PFSK-1 (cell line): ENCODE measurements around the gene SLC24A1.

ENCODE experiments used
- FOXP2 ChIP-seq: optimal IDR thresholded peaks from 2 replicates; pipeline ENCODE3; 2011; ENCODE audit warnings: borderline replicate concordance, control low read depth, inconsistent platforms; ENCODE audit not compliant: insufficient read depth; ENCODE audit errors: extremely low read length, extremely low read depth
- POLR2AphosphoS5 ChIP-seq: IDR thresholded peaks from 2 replicates; pipeline ENCODE4 v1.6.1; 2012; ENCODE audit warnings: low read depth, mild to moderate bottlenecking, control low read depth, low read length, moderate library complexity
- REST ChIP-seq, 2 experiments: IDR thresholded peaks; 2 replicates each; pipeline versions ENCODE4 v1.6.1 to v1.8.0; 2011 to 2012; ENCODE audit warnings: low read depth in 2 of 2, low read length in 2 of 2, control low read depth in 1 of 2, inconsistent platforms in 1 of 2, mild to moderate bottlenecking in 1 of 2, moderate library complexity in 1 of 2; ENCODE audit not compliant: insufficient read depth in 1 of 2
- SIN3A ChIP-seq: IDR thresholded peaks from 2 replicates; pipeline ENCODE4 v1.6.1; 2012; ENCODE audit warnings: mild to moderate bottlenecking, low read length, moderate library complexity, borderline replicate concordance; ENCODE audit not compliant: insufficient read depth
- TAF1 ChIP-seq: IDR thresholded peaks from 2 replicates; pipeline ENCODE4 v1.6.1; 2012; ENCODE audit warnings: low read length, control low read depth, borderline replicate concordance; ENCODE audit not compliant: insufficient read depth

DNA sequence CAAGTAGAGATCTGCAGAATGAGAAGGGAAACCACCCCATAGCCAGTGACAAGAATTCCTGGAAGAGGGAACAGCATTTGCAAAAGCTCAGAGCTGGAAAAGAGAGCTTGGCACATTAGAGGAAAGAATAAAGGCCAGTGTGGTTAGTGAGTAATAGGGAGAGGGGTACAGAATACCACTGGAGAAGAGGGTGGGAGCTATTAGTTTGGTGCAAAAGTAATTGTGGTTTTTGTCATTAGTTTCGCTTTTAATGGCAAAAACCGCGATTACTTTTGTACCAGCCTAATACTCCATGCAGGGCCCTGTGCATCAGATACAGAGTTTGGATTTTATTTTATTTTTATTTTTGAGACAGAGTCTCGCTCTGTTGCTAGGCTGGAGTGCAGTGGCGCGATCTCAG lies 9.8 kb downstream of the SLC24A1 start:
- TF ChIP-seq TAF1 (no peak), POLR2AphosphoS5 (no peak), SIN3A (no peak), REST (IDR thresholded peaks at IDR 0.05; ENCODE audit: insufficient read depth in 1 of 2, low read depth in 2 of 2, low read length in 2 of 2) (no peak), FOXP2 (no peak)
